DMS 273 (cell line): ENCODE results near the gene DCAF6.

Source experiments
- DNase-seq: peaks from one replicate; lab custom pipeline; 2025; ENCODE audit not compliant: unreplicated experiment; lab: John Stamatoyannopoulos, UW

Gene DCAF6

DNA sequence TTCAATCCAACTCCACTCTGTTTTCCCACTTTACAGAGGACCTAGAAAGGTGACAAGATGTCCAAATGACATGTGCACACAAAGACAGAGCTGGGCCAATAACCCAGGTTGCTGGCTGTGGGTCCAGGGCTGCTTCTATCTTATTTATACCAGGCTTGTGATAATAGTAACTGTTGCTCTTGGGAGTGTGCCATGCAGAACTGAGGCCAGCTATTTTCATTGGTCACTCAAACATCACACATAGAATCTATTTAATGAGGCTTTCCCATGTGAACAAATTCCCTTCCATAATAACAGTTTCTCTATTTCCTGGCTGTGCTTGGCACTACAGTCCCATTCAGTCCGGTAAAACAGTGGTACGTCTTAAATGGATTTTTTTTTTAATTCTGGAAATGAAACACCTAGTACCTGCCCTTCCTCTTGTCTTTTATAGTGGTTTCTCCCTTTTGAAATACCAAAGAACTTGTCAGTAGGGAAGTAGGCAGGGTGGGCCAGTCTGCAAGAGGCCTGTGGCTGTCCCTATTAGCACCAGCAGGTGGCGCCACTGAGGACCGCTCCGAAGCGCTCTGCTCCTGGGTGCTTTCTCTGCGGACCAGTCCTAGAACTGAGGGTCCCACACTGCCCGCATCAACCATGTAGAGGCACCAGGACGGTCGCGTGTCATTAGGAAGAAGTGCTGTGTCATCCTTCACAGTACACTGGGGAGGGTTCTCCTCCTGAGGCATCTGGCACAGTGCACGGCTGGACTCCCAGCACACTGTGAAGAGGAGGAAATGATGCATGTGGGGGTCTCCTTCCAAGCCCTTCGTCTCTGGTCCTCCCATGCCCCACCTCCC, 148.1 kb downstream of the DCAF6 start:
- peak; percentile 65 for DNase-seq

GRCh38 chr1:168085401-168085872, 149.0 kb downstream of the DCAF6 start:
- no peak for DNase-seq

DNA sequence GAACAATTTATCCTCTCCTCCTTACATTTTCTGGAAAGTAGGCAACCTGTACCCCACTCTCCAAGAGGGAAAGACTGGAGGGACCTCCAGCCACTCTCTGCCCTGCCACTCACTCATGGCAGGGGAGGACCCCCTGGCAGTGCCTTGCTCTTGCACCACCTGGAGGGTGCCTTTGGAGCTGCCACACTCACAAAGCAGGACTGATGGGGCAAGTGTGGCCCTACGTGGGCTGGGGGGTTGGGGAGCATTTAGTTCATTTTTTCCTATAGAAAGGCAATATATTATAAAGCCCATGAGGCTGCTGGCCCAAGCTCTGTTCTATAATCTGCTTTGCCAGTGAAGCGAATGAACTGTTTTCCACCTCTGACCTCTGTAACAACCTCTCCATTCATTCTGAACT, 150.0 kb downstream of the DCAF6 start:
- DNase-seq, result no peak

DNA sequence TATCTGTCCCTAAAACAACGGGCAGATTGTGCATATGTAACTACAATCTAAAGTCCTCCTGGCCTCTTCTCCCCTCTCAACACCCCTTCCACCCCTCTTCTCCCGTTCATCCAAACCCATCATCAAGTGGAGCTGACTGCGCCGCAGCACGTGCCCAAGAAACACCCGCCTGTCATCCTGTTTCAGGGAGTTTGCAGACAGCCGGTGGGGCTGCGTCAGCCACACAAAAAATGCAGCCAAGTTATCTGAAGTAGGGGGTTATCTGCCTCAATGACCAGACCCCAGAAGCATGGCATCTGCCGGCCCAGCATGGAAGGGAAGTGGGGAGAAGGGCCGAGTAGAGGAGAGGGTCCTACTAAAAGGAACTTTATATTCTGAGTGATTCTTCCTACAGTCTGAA, 151.2 kb downstream of the DCAF6 start:
- no peak for DNase-seq

- no peak for DNase-seq
Observed at GRCh38 chr1:168088511-168089325, 152.2 kb downstream of the DCAF6 start.

DNA sequence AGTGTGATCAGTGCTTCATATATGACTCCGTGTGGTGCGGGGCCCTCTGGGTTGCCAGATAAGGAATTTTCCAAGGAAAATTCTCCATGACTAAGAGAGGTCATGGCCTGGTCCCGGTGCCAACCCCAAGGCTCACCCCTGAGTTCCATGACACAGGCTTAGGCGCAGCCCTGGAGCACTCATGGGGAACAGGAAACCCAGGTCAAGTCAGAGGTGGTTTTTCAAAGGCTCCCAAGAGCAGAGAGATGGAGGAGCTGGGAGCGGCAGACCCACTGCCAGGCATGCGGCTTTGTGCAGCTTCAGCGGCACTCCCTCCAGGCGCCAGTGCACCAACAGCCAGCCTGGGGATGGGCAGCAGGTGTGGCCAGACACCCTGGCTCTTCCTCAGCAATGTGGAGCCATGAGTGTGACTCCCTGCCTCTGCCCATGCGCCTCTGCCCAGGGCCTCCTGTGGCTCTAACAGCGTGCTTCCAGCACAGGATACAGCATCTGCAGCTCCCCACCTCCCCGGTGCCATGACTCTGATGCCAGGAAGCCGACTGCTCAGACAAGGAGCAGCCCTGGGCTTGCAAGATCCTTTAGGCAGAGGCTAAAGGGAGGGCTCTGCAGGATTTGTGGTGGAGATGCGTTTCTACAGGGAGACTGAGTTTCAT, 153.0 kb downstream of the DCAF6 start:
- DNase-seq, result no peak

- no peak for DNase-seq
Observed at GRCh38 chr1:168089979-168090337, 153.5 kb downstream of the DCAF6 start.

DNA sequence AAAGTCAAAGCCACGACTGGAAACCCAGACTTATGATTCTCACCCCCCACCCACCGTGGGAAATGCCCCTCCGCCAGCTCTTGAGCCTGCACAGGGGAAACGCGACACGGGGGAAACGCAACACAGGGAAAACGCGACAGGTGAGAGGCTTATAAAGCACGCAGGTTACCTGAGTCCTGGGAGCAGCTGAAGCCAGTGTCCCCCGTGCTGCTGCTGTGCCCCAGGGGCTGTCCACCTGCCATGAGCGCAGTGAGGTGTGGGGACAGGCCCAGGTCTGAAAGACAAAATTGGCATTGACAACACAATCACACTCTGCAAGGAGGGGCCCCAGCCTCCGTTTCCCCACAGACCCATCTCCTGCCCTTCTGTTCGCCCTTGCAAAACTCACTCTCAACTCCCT, 153.9 kb downstream of the DCAF6 start:
- no peak for DNase-seq

DNA sequence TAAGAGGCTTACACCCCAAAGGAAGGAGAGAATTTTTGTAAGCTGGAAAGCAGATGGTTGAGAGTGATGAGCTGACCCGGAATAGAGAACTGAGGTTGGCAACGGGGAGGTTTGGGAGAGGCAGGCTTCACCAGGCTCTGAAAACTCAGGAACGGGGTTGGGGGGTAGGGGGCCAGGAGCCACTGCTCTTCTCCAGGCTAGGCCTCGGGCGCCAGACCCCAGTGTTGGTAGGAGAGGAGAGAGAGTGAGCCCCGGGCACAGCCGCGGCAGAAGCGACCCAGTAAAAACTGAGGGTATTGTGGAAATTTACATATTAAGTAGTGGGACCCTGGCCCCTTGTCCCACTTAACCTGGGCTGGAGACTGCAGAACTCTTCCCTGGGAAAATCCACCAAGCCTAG, 154.6 kb downstream of the DCAF6 start:
- no peak for DNase-seq

DNA sequence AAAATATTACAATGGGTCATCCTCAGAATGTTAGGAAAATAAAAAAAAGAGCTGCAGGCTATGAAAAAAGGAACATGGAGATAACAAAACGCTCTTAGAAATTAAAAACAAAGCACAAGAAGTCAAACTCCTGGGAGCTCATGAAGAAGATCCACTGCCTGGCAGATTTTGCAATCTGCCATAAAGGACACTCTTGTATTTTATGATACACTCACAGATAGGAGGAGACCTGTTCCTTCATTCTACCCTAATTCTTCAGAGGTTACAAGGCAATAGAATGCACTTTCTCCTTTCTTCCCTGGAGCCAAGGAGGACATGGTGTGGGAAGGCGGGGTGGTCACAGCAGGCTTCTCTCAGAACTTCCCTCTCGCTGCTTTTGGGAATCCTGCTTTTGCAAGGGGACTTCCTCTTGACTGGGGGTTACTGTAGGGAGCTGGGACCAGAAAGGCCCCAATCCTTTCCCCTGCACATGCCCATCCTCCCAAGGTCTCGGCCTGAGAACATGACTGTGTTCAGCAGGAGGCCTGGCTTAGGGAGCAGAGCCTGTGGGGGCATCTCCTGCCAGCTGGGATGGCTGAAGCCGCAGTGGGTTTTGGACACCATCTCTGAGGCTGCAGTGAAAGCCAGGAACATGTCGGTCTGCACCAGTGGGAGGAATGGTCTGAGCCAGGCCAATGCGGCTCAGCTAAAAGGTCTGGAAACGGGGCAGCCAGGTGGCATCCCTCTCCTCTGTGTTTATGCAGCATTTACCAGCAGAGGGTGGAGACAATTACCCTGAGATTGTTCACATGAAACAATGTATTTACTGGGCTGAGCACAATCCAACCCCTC, 155.5 kb downstream of the DCAF6 start:
- DNase-seq, result no peak

DNA sequence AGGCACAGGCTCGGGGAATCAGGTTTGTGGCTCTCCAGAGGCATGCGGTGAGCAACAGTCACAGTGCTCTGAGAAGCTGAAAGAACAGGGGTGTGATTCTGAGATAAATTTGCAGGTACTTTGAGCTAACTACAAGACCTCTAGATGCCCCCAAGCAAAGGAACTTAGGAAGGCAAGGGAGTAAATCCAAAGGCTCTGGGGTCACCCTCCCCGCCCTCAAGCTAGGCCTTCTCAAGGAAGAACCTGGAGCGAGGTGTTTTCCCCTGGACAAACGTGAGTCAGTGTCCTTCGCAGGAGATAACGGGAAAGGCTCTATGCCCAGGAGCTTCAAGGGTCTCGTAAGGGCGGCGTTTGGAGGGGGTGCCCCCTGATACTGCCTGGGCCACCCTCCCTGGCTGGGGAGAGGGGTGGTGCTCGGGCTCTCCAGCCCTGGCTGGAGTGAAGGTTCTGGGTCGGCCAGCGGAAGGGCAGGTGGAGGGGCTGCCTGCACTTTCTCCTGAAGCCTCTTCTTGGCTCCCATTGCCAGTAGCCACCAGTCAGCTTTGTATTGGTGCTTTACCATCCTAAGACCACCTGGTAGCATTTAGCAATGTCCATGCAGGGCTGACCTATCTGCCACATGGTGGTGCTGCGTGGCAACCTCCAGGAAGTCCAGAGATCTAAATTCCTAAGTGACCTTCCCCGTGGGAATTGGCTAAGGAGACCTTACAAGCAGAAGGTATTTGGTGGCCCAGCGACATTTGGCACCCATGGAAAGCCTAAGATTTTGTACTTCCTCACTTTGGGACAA, 156.3 kb downstream of the DCAF6 start:
- peak; percentile 10 for DNase-seq

GRCh38 chr1:168093616-168094015, 157.1 kb downstream of the DCAF6 start:
- DNase-seq, result no peak

- DNase-seq, result no peak
Observed at GRCh38 chr1:168095476-168095875, 159.0 kb downstream of the DCAF6 start.

DNA sequence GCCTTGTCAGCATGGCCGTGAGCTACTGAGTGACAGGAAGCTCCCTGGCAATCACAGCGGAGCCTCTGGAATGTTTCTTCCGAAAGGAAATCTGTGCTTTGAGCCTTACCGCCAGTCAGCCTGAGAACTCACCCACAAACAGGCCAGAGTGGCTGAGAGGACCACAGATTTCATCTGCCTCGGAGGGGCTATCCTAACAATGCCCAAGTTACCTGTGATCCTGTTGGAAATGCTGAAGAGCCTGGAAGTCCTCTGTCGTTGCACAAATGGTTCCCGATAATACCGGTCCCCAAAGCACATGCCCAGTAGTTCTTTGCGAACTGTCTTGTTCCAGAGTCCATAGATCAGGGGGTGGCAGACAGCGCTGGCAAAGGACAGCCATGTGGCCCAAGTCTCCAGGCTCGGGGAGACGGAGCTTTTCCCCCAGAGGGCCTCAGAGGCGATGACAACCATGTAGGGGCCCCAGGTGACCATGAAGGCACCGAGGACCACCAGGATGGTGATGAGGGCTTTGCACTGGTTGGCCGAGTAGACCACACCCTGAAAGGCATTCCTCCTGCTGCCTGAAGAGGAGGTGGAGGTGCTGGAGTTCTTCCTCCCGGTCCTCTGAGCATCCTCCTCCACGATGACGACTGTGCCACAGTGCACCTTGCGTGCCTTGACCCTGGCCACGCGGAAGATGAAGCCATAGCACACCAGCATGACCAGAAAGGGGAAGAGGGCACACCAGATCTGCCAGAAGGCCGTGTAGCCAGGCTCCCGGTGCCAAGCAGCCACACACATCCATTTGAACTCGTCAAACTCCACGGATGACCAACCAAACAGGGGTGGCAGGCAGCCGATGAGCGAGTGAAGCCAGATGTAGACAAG, 160.0 kb downstream of the DCAF6 start:
- DNase-seq, result no peak

GRCh38 chr1:168097921-168098528, 161.5 kb downstream of the DCAF6 start:
- DNase-seq, result no peak

DNA sequence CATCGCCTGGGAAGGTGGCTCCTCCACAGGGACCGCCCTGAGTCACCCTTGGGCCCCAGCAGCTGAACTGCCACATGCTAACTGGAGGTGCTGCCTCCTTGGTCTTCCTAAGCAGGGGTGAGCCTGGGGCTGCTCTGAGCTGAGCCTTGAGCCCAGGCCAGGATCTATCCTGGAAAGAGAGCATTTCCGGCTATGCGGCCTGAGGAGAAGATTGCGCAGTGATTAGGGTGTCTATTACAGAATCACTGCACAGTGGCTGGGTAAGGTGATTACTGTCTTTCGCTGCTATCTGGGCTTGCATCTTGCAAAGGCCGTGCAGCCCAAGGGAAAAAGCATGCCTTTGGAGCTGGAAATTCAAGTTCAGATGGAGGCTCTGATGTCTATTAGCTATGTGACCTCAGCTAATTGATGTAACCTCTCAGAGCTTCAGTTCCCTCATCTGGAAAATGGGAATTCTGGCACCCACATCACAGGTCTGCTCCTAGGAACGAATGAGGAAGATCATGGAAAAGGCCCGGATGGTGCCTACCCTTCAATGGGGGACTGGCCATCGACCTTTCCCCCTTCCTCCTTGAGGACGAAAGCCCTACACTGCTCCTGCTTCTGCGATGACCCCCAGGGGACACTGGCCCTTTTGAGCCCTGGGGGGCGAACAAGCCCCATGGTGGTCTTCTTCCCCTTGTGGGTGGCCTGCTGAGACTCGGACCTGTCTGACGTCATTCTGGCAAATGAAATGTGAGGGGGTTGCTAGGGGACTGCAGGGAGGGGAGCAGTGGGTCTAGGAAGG, 162.2 kb downstream of the DCAF6 start:
- DNase-seq, result no peak

- no peak for DNase-seq
Observed at GRCh38 chr1:168099337-168099801, 162.9 kb downstream of the DCAF6 start.
